ENCODE measurements around the gene MAPK1.
"Not testable (repeated sequence)": the region's sequence is repeated elsewhere in the genome, so short reads cannot be mapped to it uniquely, and the experiment has no call there.

Gene MAPK1

GRCh38 chr22:21759646-21760376, 107.6 kb downstream of the MAPK1 start:
- no peak for DNase-seq (ENCODE audit: low read depth in 2 of 3, low spot score in 2 of 3)

DNA sequence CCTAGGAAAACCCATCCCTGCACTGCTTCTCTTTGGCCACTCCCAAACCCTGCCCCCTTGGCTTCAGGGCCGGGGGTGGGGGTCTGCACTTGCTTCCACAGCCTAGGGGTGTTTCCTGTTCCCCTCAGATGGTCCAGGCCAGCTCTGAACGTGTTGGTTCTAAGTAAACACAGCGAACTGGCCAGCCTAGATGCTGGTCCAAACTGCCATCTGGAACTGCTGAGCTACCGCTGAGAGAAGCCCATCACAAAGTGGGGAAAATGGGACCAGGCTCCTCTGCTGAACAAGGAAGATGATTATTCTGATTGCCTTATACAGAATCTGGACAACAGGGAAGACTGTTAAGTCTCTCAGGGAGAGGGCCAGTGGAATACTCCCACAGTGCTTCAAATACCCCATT, 108.4 kb downstream of the MAPK1 start:
- no peak for DNase-seq (ENCODE audit: low read depth in 2 of 3, low spot score in 2 of 3)

DNA sequence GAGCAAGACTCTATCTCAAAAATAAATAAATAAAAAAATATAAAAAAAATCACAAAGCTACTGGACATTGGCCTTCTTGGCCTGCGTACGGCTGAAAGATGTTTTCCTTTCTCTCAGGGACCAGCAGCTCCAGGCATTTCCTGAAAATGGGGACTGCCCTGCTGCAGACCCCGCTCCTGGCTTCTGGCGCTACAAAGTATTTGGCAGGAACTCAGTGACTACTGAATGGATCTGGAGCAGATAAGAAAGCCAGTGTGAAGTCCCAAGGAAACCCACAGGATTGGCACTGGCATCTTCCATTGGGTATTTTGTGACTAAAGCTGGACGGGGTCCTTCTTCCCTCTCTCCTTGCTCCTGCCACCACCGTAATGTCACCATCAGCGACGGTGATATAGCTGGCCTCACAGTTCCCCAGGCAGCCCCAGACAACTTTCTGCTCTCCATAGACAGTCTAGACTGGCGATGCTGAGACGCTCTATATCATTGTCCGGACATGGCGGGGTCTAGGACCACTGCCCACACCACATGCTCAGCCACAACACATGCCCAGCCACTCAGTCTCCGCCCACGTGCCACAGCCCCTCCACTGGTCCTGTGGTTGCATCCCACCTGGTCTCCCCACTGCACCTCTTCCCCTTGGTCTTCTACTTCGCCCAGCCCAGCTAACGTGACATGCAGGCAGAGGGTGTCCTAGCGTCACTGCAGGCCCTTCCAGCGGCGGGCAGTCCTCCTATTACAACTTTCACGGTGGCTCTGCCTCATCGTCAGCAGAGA, 109.2 kb downstream of the MAPK1 start:
- no peak for DNase-seq (ENCODE audit: low read depth in 2 of 3, low spot score in 2 of 3)

DNA sequence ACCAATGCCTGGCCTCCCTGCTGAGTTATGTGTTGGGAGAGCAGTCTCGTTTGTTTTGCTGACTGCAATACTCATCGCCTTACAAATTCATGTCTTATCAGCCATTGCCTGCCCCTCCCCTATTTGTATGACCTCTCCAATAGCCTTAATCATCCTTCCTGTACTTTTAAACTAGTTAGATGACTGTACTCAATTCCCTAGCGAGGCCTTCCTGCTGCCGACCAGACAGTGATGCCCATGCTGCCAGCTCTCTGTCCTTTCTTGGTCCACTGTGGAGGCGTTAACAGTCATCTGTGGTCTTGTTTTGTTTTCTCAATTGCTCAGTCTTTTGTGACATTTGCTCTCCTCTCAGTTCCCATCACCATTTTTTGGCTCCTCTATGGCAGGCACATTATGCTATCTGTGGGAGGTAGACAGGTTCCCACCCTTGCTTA, 111.6 kb downstream of the MAPK1 start:
- no peak for DNase-seq (ENCODE audit: low read depth in 2 of 3, low spot score in 2 of 3)

GRCh38 chr22:21754523-21754922, 112.9 kb downstream of the MAPK1 start:
- no peak for DNase-seq (ENCODE audit: low read depth in 2 of 3, low spot score in 2 of 3)

GRCh38 chr22:21753374-21754111, 113.9 kb downstream of the MAPK1 start:
- no peak for DNase-seq (ENCODE audit: low read depth in 2 of 3, low spot score in 2 of 3)

GRCh38 chr22:21752276-21752675, 115.2 kb downstream of the MAPK1 start:
- no peak for DNase-seq (ENCODE audit: low read depth in 2 of 3, low spot score in 2 of 3)

- DNase-seq (ENCODE audit: low read depth in 2 of 3, low spot score in 2 of 3) = no peak
Measured at GRCh38 chr22:21745948-21746347, 121.5 kb downstream of the MAPK1 start.

- DNase-seq (ENCODE audit: low read depth in 2 of 3, low spot score in 2 of 3) = not testable (repeated sequence)
Measured at GRCh38 chr22:21744917-21745316, 122.5 kb downstream of the MAPK1 start.

GRCh38 chr22:21741790-21742189, 125.7 kb downstream of the MAPK1 start:
- DNase-seq (ENCODE audit: low read depth in 2 of 3, low spot score in 2 of 3) = no peak

- no peak for DNase-seq (ENCODE audit: low read depth in 2 of 3, low spot score in 2 of 3)
Measured at GRCh38 chr22:21741059-21741458, 126.4 kb downstream of the MAPK1 start.

GRCh38 chr22:21739828-21740377, 127.5 kb downstream of the MAPK1 start:
- DNase-seq (ENCODE audit: low read depth in 2 of 3, low spot score in 2 of 3) = no peak

- no peak for DNase-seq (ENCODE audit: low read depth in 2 of 3, low spot score in 2 of 3)
Measured at GRCh38 chr22:21738966-21739365, 128.5 kb downstream of the MAPK1 start.

- DNase-seq (ENCODE audit: low read depth in 2 of 3, low spot score in 2 of 3) = no peak
Measured at GRCh38 chr22:21738081-21738480, 129.4 kb downstream of the MAPK1 start.

GRCh38 chr22:21736948-21737347, 130.5 kb downstream of the MAPK1 start:
- no peak for DNase-seq (ENCODE audit: low read depth in 2 of 3, low spot score in 2 of 3)

- no peak for DNase-seq (ENCODE audit: low read depth in 2 of 3, low spot score in 2 of 3)
Measured at GRCh38 chr22:21736084-21736642, 131.3 kb downstream of the MAPK1 start.

DNA sequence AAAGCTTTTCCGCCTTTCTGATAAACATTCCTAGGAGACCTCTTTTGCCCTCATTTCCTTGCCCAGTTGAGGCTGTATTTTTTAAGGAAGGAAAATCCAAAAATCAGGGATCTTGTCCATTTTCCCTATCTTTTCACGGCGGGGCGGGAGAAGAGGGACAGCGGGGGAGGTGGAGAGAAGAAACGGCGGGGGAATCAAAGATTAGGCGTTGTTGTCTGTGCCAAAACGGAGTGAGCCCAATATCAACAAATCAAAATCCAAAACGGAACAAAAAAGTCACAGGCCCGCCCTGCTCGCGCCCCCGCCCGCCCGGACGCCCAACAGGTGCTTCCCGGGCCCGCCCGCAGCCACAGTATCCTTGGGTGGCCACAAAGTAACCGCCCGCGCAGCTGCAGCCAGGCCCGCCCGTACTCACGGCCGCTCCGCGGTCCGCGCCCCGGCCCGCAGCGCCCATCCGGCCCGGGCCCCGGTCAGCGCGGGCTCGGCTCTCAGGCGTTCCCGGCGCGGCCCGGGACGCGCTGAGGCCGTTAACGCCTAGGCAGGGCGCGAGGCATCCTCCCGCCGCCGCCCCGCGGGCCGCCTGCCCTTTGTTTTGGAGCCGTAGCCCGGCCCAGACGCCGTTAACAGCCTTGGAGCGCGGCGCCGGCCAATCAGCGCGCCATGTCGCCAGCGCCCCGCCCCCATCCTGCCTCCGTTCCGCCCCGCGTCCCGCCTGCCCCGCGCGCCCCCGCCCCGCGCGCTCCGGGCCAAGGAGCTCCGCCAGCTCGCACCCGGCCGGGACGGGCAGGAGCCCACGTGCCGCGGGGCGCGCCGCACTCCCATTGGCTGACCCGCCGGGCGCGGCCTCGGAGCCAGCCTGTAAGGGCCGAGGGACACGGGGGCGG, 132.0 kb downstream of the MAPK1 start, which contains the start of gene YPEL1:
Gene YPEL1, minus strand, starts transcription at position 595 of the 884 bp plus-strand sequence. CDS start 25,050 bp downstream, outside the sequence.
- peak; percentile 75 to 89 (median 84) for DNase-seq (ENCODE audit: low read depth in 2 of 3, low spot score in 2 of 3)

DNA sequence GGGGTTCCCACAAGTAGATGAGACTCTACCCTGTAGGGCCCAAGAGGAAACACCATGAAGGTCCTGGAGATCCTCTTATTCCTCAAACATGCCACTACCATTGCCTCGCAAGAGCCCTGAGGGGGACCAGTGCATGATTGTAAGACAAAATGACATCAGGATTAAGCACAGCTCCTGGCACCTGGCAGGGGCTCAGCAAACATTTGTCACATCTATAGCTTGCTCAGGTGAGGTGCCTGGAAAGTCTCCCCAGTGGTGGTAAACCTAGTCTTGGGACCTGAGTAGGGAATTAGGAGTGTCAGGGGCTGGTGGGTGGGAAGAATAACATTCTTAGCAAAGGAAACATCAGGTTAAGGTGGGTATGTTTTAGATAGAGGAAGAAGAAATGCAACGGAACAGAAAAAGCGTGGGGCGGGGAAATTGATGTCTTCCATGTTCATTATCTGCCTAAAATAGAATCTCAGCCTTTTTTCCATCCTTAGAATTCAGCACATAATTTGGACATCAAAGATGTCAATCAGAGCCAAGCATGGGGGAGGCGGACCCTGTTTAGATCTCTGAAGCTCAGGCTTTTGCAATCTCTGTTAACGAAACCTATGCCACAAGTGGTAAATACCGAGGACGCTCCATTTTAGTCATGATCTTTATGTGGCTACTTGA, 132.8 kb downstream of the MAPK1 start:
- DNase-seq (ENCODE audit: low read depth in 2 of 3, low spot score in 2 of 3) = no peak

DNA sequence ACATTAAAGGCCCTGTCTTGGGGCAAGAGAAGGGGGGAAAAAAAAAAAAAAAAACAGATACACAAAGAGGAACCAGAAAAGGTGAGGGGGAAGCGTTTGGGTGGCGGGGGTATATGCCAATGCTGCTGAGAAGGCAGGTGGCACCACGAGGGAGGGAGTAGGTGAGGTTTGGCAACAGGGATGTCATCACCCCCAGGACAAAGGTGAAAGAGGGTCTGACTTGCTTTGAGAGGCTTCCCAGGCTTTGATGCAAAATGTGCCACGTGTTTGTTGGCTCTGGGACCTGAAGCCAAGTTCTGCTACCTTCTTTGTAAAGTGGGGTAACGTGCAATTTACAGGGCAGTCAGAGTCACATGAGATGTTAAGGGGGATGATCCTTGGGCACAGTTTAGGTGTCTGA, 135.9 kb downstream of the MAPK1 start:
- no peak for DNase-seq (ENCODE audit: low read depth in 2 of 3, low spot score in 2 of 3)

Measured in activated CD8-positive, alpha-beta memory T cell treated with anti-CD3 and anti-CD28 coated beads for 48 hours (primary cell).